Sigmoid colon (tissue), 7 donors: ENCODE measurements around the gene STK11IP. TPM values are rescaled to one million over a fixed set of nuclear protein-coding genes. Genes with fewer than 3 reads are reported as not detected.
A peak's percentile ranks its signal among the peaks of the same experiment; 100 is the strongest.

Source experiments
- DNase-seq: peaks from one replicate; pipeline ENCODE4 v3.0.0-alpha.2; 2019
- H3K27ac ChIP-seq, 4 donors: fragments of 200-600 bp; sonication (generic); one replicate each; pipeline ENCODE4 v1.5.1; 2016 to 2019; ENCODE audit warnings: mild to moderate bottlenecking in 1 of 4
- H3K27me3 ChIP-seq, 3 donors: fragments of 200-600 bp; sonication (generic); one replicate each; pipeline ENCODE4 v1.5.1; 2019; ENCODE audit warnings: mild to moderate bottlenecking in 1 of 3
- H3K36me3 ChIP-seq, 4 donors: fragments of 200-600 bp; sonication (generic); one replicate each; pipeline ENCODE4 v1.5.1; 2016 to 2019
- H3K4me1 ChIP-seq, 4 donors: fragments of 200-600 bp; sonication (generic); one replicate each; pipeline ENCODE4 v1.5.1; 2017 to 2019
- H3K4me3 ChIP-seq, 4 donors: fragments of 200-600 bp; sonication (generic); one replicate each; pipeline ENCODE4 v1.5.1; 2017 to 2019; ENCODE audit warnings: mild to moderate bottlenecking in 2 of 4, moderate library complexity in 1 of 4
- H3K9me3 ChIP-seq, 4 donors: fragments of 200-600 bp in 3 of 4; sonication (generic) in 3 of 4; one replicate each; pipeline versions ENCODE4 v1.5.1 to v1.6.1; 2013 to 2019
- CTCF ChIP-seq, 4 experiments: fragments of 450-650 bp in 3 of 4; fragments of 200-600 bp in 1 of 4; IDR thresholded peaks; one replicate each; pipeline ENCODE4 v1.5.1; 2016 to 2019; ENCODE audit warnings: antibody characterized with exemption in 4 of 4, mild to moderate bottlenecking in 3 of 4, moderate library complexity in 2 of 4
- EP300 ChIP-seq, 4 donors: sonication (generic); formaldehyde crosslinking; IDR thresholded peaks; one replicate each; pipeline ENCODE4 v1.6.1; 2017; ENCODE audit warnings: antibody characterized with exemption in 4 of 4
- POLR2A ChIP-seq, 2 donors: fragments of 450-650 bp; IDR thresholded peaks; one replicate each; pipeline ENCODE4 v1.6.1; 2016; ENCODE audit warnings: antibody characterized with exemption in 2 of 2, mild to moderate bottlenecking in 2 of 2, moderate library complexity in 2 of 2
- POLR2AphosphoS5 ChIP-seq, 4 donors: sonication (generic); formaldehyde crosslinking; IDR thresholded peaks; one replicate each; pipeline ENCODE4 v1.6.1; 2017; ENCODE audit warnings: antibody characterized with exemption in 4 of 4
- WGBS, 2 donors: extraction: QIAGEN DNeasy Blood & Tissue Kit; methylation state at CpG; one replicate each; pipeline ENCODE4 v1.1.7; 2013; 5-methylcytosine and 5-hydroxymethylcytosine counted together
- intact Hi-C: fragments of 100-400 bp; cut with DNase I; formaldehyde crosslinking; loops from one replicate; pipeline ENCODE4 v1.15.1; 2023
- polyA plus RNA-seq, 3 donors: library from polyadenylated mRNA; stranded (reverse); fragments of 200-250 nt; gene quantifications; one replicate each; pipeline ENCODE4 v1.2.3, GENCODE V29; 2013
- total RNA-seq, 4 donors: library from RNA; depleted of rRNA; stranded (reverse); fragments of >200 nt; gene quantifications; one replicate each; pipeline ENCODE4 v1.1.0, GENCODE V29; 2016
- donor health status: healthy with polysubstance abuse.
- donor health status: Bipolar disorder and iron deficiency.
- donor health status: healthy.

Gene STK11IP
- total and polyA plus RNA-seq, 7 donors = 6.9 to 36.7 (median 10.8) TPM

DNA sequence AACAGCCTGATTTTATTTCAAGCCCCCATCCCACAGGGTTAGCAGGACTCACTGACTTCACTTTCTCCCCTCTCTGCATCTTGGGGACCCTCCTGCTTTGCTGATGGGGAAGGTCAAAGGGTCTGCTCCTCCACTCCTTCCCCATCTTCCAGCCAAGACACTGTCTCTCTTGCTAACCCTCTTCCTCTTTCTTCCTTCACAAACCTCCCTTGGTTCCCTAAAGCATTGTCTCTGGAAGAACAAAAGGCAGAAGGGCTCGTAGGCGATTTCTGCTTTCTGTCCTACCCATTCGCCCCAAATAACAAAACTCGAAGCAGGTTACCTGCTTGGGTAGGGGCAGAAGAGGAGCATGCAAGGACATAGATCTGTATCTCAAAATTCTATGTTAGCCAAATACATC is 24.3 kb downstream of the STK11IP start:
- 78 to 85% methylated on average over 4 of the region's 4 CpGs for WGBS, 2 donors
- Histone ChIP-seq H3K9me3 (no peaks in the 10 kb centered on the region), H3K36me3 (no peaks in the 10 kb centered on the region), H3K27ac (no peak overlapping the region), H3K4me1 (peaks cover 0 to 2% (median under 1%) of the 10 kb centered on the region in 4 donors), H3K27me3 (no peaks in the 10 kb centered on the region), H3K4me3 (no peak overlapping the region)
- TF ChIP-seq POLR2A (IDR thresholded peaks at IDR 0.05) = no peak
- no peak for TF ChIP-seq EP300 (IDR thresholded peaks at IDR 0.05)
- no peak for TF ChIP-seq POLR2AphosphoS5 (IDR thresholded peaks at IDR 0.05)
- TF ChIP-seq CTCF (IDR thresholded peaks at IDR 0.05) = no peak
- no peak for DNase-seq
- intact Hi-C loops = no loop called here

- DNase-seq = no peak
- no peaks in the 10 kb centered on the region for H3K36me3 ChIP-seq
- H3K4me3 ChIP-seq = no peak overlapping the region
- WGBS, 2 donors = 94% methylated on average over 2 of the region's 2 CpGs
- H3K27me3 ChIP-seq = no peaks in the 10 kb centered on the region
- TF ChIP-seq POLR2A (IDR thresholded peaks at IDR 0.05) (no peak), CTCF (IDR thresholded peaks at IDR 0.05) (no peak), EP300 (IDR thresholded peaks at IDR 0.05) (no peak), POLR2AphosphoS5 (IDR thresholded peaks at IDR 0.05) (no peak)
- no peaks in the 10 kb centered on the region for H3K9me3 ChIP-seq
- H3K27ac ChIP-seq = no peak overlapping the region
- intact Hi-C loops = no loop called here
- H3K4me1 ChIP-seq = peaks cover 0 to 5% (median 4%) of the 10 kb centered on the region in 4 donors
Measured at GRCh38 chr2:219622472-219622871, 24.8 kb downstream of the STK11IP start.

GRCh38 chr2:219624565-219624964 is 26.9 kb downstream of the STK11IP start:
- H3K27me3 ChIP-seq = no peaks in the 10 kb centered on the region
- TF ChIP-seq POLR2AphosphoS5 (IDR thresholded peaks at IDR 0.05) (no peak), POLR2A (IDR thresholded peaks at IDR 0.05) (no peak), CTCF (IDR thresholded peaks at IDR 0.05) (no peak), EP300 (IDR thresholded peaks at IDR 0.05) (no peak)
- H3K4me1 ChIP-seq = peaks cover 0 to 14% (median 10%) of the 10 kb centered on the region in 4 donors
- H3K9me3 ChIP-seq = no peaks in the 10 kb centered on the region
- no peak for DNase-seq
- intact Hi-C loops = no loop called here
- H3K36me3 ChIP-seq = no peaks in the 10 kb centered on the region
- no peak overlapping the region for H3K27ac ChIP-seq
- WGBS, 2 donors = 80 to 85% methylated on average over 6 of the region's 6 CpGs
- H3K4me3 ChIP-seq = no peak overlapping the region

- Histone ChIP-seq H3K27ac (no peak overlapping the region), H3K27me3 (no peaks in the 10 kb centered on the region), H3K4me1 (peaks cover 0 to 14% (median 10%) of the 10 kb centered on the region in 4 donors), H3K9me3 (no peaks in the 10 kb centered on the region), H3K36me3 (no peaks in the 10 kb centered on the region), H3K4me3 (no peak overlapping the region)
- TF ChIP-seq POLR2AphosphoS5 (IDR thresholded peaks at IDR 0.05) (no peak), POLR2A (IDR thresholded peaks at IDR 0.05) (no peak), EP300 (IDR thresholded peaks at IDR 0.05) (no peak), CTCF (IDR thresholded peaks at IDR 0.05) (no peak)
- intact Hi-C loops = no loop called here
- WGBS, 2 donors = 95 to 96% methylated on average over 5 of the region's 5 CpGs
- DNase-seq = no peak
Measured at GRCh38 chr2:219625179-219625578, 27.5 kb downstream of the STK11IP start.

GRCh38 chr2:219626540-219626939 is 28.9 kb downstream of the STK11IP start:
- Histone ChIP-seq H3K4me1 (peaks cover 0 to 14% (median 10%) of the 10 kb centered on the region in 4 donors), H3K36me3 (no peaks in the 10 kb centered on the region), H3K4me3 (no peak overlapping the region), H3K9me3 (no peaks in the 10 kb centered on the region), H3K27me3 (no peaks in the 10 kb centered on the region), H3K27ac (peak overlapping the region in 1 of 4 donors; percentile 39)
- intact Hi-C loops = no loop called here
- WGBS, 2 donors = 67 to 81% methylated on average over 8 of the region's 8 CpGs
- no peak for DNase-seq
- TF ChIP-seq POLR2AphosphoS5 (IDR thresholded peaks at IDR 0.05) (no peak), EP300 (IDR thresholded peaks at IDR 0.05) (no peak), CTCF (IDR thresholded peaks at IDR 0.05) (no peak), POLR2A (IDR thresholded peaks at IDR 0.05) (no peak)
